ENCODE results near the gene LIPE.

Gene LIPE

GRCh38 chr19:42436006-42436405 lies 8.8 kb upstream of the LIPE start:
- no peak for TF ChIP-seq JUND (IDR thresholded peaks at IDR 0.05; ENCODE audit: low read depth)
- in situ Hi-C loops (cut with HindIII; ENCODE audit: low pct_unique_long_range_greater_than_20kb, low sequenced_read_pairs) = no loop called here
- no peak for DNase-seq (ENCODE audit: low read depth in 1 of 2, low spot score in 1 of 2)

DNA sequence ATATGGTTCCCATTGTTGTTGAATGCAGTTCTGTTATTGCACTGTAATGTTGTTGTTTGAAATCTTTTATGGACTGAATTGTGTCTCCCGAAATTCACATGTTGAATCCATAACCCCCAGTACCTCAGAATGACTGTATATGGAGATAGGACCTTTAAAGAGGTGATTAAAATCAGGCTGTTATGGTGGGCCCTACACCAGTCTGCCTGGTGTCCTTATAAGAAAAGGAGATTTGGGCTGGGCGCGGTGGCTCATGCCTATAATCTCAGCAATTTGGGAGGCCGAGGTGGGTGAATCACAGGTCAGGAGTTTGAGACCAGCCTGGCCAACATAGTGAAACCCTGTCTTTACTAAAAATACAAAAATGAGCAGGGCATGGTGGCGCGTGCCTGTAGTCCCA lies 8.1 kb upstream of the LIPE start:
- TF ChIP-seq JUND (IDR thresholded peaks at IDR 0.05; ENCODE audit: low read depth) = no peak
- no peak for DNase-seq (ENCODE audit: low read depth in 1 of 2, low spot score in 1 of 2)
- in situ Hi-C loops (cut with HindIII; ENCODE audit: low pct_unique_long_range_greater_than_20kb, low sequenced_read_pairs) = no loop called here

- peak in 1 of 2 experiments; percentile 67 for DNase-seq (ENCODE audit: low read depth in 1 of 2, low spot score in 1 of 2)
- TF ChIP-seq JUND (IDR thresholded peaks at IDR 0.05; ENCODE audit: low read depth) = no peak
- in situ Hi-C loops (cut with HindIII; ENCODE audit: low pct_unique_long_range_greater_than_20kb, low sequenced_read_pairs) = no loop called here
Measured at GRCh38 chr19:42433503-42434260, 6.5 kb upstream of the LIPE start.

- DNase-seq (ENCODE audit: low read depth in 1 of 2, low spot score in 1 of 2) = no peak
- TF ChIP-seq JUND (IDR thresholded peaks at IDR 0.05; ENCODE audit: low read depth) = no peak
- in situ Hi-C loops (cut with HindIII; ENCODE audit: low pct_unique_long_range_greater_than_20kb, low sequenced_read_pairs) = no loop called here
Measured at GRCh38 chr19:42431486-42431885, 4.3 kb upstream of the LIPE start.

- DNase-seq (ENCODE audit: low read depth in 1 of 2, low spot score in 1 of 2) = no peak
- TF ChIP-seq JUND (IDR thresholded peaks at IDR 0.05; ENCODE audit: low read depth) = no peak
- in situ Hi-C loops (cut with HindIII; ENCODE audit: low pct_unique_long_range_greater_than_20kb, low sequenced_read_pairs) = no loop called here
Measured at GRCh38 chr19:42428676-42429075, 1.5 kb upstream of the LIPE start.

- no peak for DNase-seq (ENCODE audit: low read depth in 1 of 2, low spot score in 1 of 2)
- in situ Hi-C loops (cut with HindIII; ENCODE audit: low pct_unique_long_range_greater_than_20kb, low sequenced_read_pairs) = no loop called here
- TF ChIP-seq JUND (IDR thresholded peaks at IDR 0.05; ENCODE audit: low read depth) = no peak
Measured at GRCh38 chr19:42426643-42427042, 545 bp downstream of the LIPE start.

DNA sequence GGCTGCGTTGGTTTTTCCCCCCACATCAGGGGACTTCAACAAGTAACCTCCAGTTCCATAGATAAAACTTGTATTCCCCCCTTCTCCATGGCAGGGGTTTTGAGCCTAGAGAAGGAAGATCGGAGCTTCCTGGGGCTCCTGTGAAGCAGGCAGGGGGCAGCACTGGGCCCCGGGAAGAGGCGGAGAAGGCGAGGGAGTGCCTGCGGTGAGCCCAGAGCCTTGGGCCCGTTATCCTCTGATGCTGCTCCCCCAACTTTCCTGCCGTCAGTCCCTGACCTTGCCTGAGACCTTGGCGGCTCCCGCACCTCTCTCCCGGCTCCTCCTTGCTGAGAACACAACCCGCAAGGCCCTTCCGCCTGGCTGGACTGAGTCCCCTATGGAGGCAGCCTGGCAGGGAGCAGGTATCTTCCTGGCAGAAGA lies 2.5 kb downstream of the LIPE start:
- TF ChIP-seq JUND (IDR thresholded peaks at IDR 0.05; ENCODE audit: low read depth) = no peak
- in situ Hi-C loops (cut with HindIII; ENCODE audit: low pct_unique_long_range_greater_than_20kb, low sequenced_read_pairs) = no loop called here
- no peak for DNase-seq (ENCODE audit: low read depth in 1 of 2, low spot score in 1 of 2)

GRCh38 chr19:42424345-42424707 lies 2.9 kb downstream of the LIPE start:
- no peak for DNase-seq (ENCODE audit: low read depth in 1 of 2, low spot score in 1 of 2)
- no peak for TF ChIP-seq JUND (IDR thresholded peaks at IDR 0.05; ENCODE audit: low read depth)
- in situ Hi-C loops (cut with HindIII; ENCODE audit: low pct_unique_long_range_greater_than_20kb, low sequenced_read_pairs) = no loop called here

DNA sequence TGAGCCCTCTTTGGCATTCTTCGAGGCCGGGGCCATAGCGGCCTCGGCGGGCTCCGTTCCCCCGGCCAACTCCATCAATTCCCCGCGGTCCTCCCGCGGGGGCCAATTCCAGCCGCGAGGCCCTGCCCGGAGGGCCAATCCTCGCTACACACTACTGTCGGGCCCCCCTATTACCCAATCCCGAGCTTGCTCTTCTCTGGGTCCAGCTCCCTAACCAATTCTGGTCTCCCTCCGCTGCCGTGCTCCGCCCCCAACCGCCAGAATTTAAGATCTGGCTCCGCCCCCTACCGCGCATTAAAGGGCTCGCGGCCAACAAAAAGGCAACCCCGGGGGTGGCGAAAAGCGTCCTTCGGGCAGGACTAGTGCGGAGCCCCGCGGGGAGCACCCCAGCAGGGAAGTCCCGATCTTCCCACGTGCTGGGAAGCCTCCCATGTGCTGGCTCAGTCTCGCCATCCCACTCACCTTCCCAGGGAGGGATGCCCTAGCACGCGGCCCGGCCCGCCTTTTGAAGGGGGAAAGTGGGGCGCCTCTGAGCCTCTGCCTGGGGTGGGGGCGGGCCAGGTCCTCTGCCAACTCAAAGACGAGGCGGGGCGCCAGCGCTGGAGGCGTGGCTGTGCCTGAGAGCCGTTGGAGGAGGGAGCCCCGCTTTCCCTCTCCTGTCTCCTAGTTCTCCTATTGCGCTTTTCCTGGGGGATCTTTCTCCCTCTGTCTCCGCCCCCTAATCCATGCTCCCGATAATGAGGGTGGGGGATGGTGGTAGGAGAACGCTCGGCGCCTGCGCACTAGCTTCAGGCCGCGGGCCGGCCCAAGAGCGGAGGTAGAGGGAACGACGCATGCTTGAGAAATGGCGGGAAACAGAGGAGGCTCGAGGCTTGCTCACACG lies 3.5 kb downstream of the LIPE start:
- no peak for TF ChIP-seq JUND (IDR thresholded peaks at IDR 0.05; ENCODE audit: low read depth)
- in situ Hi-C loops (cut with HindIII; ENCODE audit: low pct_unique_long_range_greater_than_20kb, low sequenced_read_pairs) = no loop called here
- peak in 1 of 2 experiments; percentile 51 for DNase-seq (ENCODE audit: low read depth in 1 of 2, low spot score in 1 of 2)

- in situ Hi-C loops (cut with HindIII; ENCODE audit: low pct_unique_long_range_greater_than_20kb, low sequenced_read_pairs) = no loop called here
- no peak for DNase-seq (ENCODE audit: low read depth in 1 of 2, low spot score in 1 of 2)
- no peak for TF ChIP-seq JUND (IDR thresholded peaks at IDR 0.05; ENCODE audit: low read depth)
Measured at GRCh38 chr19:42422901-42423461, 4.2 kb downstream of the LIPE start.

GRCh38 chr19:42422092-42422900 lies 4.9 kb downstream of the LIPE start:
- TF ChIP-seq JUND (IDR thresholded peaks at IDR 0.05; ENCODE audit: low read depth) = no peak
- in situ Hi-C loops (cut with HindIII; ENCODE audit: low pct_unique_long_range_greater_than_20kb, low sequenced_read_pairs) = no loop called here
- DNase-seq (ENCODE audit: low read depth in 1 of 2, low spot score in 1 of 2) = no peak

GRCh38 chr19:42421591-42422031 lies 5.6 kb downstream of the LIPE start:
- in situ Hi-C loops (cut with HindIII; ENCODE audit: low pct_unique_long_range_greater_than_20kb, low sequenced_read_pairs) = no loop called here

More at GRCh38 chr19:42421591-42422031, 5.6 kb downstream of the LIPE start:
- no peak for TF ChIP-seq JUND (IDR thresholded peaks at IDR 0.05; ENCODE audit: low read depth)
- no peak for DNase-seq (ENCODE audit: low read depth in 1 of 2, low spot score in 1 of 2)
